NT2/D1 (cell line): ENCODE data around the gene OPCML.

ENCODE experiments used
- YY1 ChIP-seq: IDR thresholded peaks from 2 replicates; pipeline ENCODE4 v1.6.1; 2011; ENCODE audit not compliant: insufficient read length, insufficient read depth
- ZNF274 ChIP-seq: IDR thresholded peaks from 2 replicates; pipeline ENCODE4 v1.6.1; 2011; ENCODE audit warnings: mild to moderate bottlenecking, low read depth, low read length

- TF ChIP-seq YY1 (no peak), ZNF274 (no peak)
Measured at GRCh38 chr11:132999031-132999430, 533.3 kb downstream of the OPCML start.
